HG03097 (cell line): ENCODE measurements around the gene SELENOW.
"Not testable (repeated sequence)": the region's sequence is repeated elsewhere in the genome, so short reads cannot be mapped to it uniquely, and the experiment has no call there.

Experiments used
- ATAC-seq: cut with Tn5 transposase; IDR thresholded peaks from one replicate; pipeline ENCODE4 v1.9.1; 2021; ENCODE audit not compliant: unreplicated experiment, low FRiP score

SELENOW gene

DNA sequence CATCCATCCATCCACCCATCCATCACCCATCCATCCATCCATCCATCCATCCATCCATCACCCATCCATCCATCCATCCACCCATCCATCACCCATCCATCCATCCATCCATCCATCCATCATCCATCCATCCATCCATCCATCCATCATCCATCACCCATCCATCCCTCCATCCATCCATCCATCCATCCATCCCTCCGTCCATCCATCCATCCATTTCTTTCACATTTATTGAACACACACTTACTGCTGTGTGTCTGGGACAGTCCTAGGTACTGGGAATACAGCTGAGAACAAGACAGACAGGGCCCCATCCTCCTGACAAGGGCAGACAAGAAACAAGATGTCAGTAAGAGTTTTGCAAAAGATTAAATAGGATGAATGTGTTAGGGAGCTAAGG, 39.7 kb downstream of the SELENOW start:
- not testable (repeated sequence) for ATAC-seq

DNA sequence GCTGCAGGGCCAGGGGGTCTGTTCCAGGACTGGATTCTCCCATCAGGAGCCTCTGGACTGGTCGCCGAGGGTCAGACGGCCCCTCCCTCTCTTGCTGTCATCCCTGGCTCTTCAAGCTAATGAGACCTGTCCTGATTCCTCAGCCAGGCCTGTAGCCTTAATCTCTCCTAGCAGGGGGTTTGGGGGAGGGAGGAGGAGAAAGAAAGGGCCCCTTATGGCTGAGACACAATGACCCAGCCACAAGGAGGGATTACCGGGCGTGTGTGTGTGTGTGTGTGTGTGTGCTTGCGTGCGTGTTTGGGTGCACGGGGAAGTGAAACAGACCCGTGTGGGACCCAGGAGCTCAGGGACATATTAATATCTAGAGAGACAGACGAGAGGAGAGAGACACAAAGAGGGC, 41.4 kb downstream of the SELENOW start:
- no peak for ATAC-seq

DNA sequence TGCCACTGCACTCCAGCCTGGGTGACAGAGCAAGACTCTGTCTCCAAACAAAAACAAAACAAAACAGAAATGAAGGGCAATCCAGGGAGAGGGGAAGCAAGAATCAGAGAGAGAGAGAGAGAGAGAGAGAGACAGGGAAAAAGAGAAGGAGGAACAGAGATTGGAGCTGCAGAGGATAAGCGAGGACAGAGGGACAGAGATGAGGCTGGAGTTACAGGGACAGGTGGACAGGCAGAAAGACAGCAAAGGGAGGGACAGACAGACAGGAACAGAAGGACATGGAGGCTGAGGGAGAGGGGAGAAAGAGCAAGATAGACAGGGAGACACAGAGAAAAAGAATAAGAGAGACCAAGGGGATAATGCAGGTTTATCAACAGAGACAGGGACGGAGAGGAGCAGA, 41.9 kb downstream of the SELENOW start:
- ATAC-seq, result no peak

DNA sequence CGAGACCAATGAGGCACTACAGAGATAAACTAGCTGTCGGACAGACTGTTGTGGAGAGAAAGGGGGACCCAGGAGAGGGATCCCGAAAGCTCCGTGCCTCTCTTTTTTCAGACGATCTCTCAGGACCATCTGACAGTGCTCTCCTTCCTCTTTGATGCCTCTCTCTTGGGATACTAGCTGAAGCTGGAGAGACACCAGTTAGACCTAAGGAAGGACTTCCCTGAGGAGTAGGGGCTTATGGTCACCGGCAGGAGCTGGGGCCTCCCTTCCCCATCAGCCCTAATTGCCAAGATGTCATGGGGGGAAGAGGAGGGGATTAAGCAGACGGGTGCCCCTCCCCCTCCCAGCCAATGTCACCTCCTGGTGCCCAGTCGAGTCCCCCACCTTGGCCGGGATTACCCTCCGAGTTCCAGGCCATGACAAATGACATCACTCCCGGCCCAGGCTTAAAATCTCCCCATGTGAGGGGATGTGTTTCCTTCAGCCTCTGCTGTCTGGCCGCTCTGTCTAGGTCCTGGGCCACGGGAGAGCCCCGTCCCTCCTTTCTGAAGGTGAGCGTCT, 43.0 kb downstream of the SELENOW start, which contains the start of gene CRX:
CRX (plus strand) TSS at position 478 of the 561 bp plus-strand sequence. CDS start 12,507 bp downstream, outside the sequence.
- ATAC-seq, result no peak

DNA sequence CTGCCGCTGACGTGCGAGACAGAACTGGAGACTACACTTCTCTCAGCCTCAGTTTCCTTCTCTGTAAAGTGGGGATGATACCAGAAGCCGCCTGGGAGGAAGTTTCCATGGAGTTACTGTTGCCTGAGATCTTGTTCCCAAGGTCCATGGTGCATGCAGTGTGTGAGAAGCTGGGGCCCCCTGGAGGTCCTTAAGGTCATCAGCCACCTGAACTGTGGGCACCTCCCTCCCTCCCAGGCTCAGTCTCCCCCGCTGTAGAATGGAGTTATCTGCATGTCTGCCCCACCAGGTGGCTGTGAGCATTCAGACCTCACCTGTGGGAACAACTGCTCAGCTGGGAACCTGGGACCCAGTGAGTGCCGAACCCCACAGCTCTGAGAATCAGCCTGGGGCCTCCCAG, 45.9 kb downstream of the SELENOW start:
- ATAC-seq, result no peak

GRCh38 chr19:47826800-47827199, 48.3 kb downstream of the SELENOW start:
- no peak for ATAC-seq

- ATAC-seq, result no peak
Measured at GRCh38 chr19:47832723-47833122, 54.2 kb downstream of the SELENOW start.
